DMS79 treated with DMSO at 0.1 percent for 48 hours (cell line): ENCODE results near the gene SNRNP27.

ENCODE experiments used
- DNase-seq: peaks from one replicate; lab custom pipeline; 2025; lab: John Stamatoyannopoulos, UW

SNRNP27 gene

GRCh38 chr2:69916106-69916505, 22.4 kb downstream of the SNRNP27 start:
- no peak for DNase-seq

- DNase-seq = no peak
Observed at GRCh38 chr2:69917852-69918251, 24.1 kb downstream of the SNRNP27 start.

GRCh38 chr2:69918401-69918800, 24.6 kb downstream of the SNRNP27 start:
- no peak for DNase-seq

GRCh38 chr2:69923116-69923515, 29.4 kb downstream of the SNRNP27 start:
- no peak for DNase-seq

GRCh38 chr2:69926849-69927515, 33.2 kb downstream of the SNRNP27 start:
- no peak for DNase-seq

- no peak for DNase-seq
Observed at GRCh38 chr2:69931832-69932595, 38.3 kb downstream of the SNRNP27 start.

GRCh38 chr2:69932596-69932922, 38.8 kb downstream of the SNRNP27 start:
- no peak for DNase-seq

- DNase-seq = no peak
Observed at GRCh38 chr2:69933254-69933828, 39.6 kb downstream of the SNRNP27 start.

- DNase-seq = no peak
Observed at GRCh38 chr2:69933839-69934613, 40.3 kb downstream of the SNRNP27 start.

GRCh38 chr2:69934614-69934908, 40.8 kb downstream of the SNRNP27 start:
- DNase-seq = no peak

- no peak for DNase-seq
Observed at GRCh38 chr2:69935011-69935410, 41.3 kb downstream of the SNRNP27 start.

- no peak for DNase-seq
Observed at GRCh38 chr2:69936906-69937305, 43.1 kb downstream of the SNRNP27 start.

- no peak for DNase-seq
Observed at GRCh38 chr2:69937968-69938367, 44.2 kb downstream of the SNRNP27 start.

- no peak for DNase-seq
Observed at GRCh38 chr2:69939722-69940121, 46.0 kb downstream of the SNRNP27 start.

- DNase-seq = no peak
Observed at GRCh38 chr2:69940691-69941090, 46.9 kb downstream of the SNRNP27 start.

GRCh38 chr2:69943000-69943842, 49.5 kb downstream of the SNRNP27 start:
- no peak for DNase-seq

GRCh38 chr2:69943843-69944525, 50.2 kb downstream of the SNRNP27 start:
- no peak for DNase-seq

- no peak for DNase-seq
Observed at GRCh38 chr2:69944756-69945155, 51.0 kb downstream of the SNRNP27 start.

- DNase-seq = no peak
Observed at GRCh38 chr2:69945441-69945840, 51.7 kb downstream of the SNRNP27 start.

- no peak for DNase-seq
Observed at GRCh38 chr2:69945941-69946340, 52.2 kb downstream of the SNRNP27 start.
